BJ (cell line): ENCODE measurements around the gene SPATA2L. TPM values are rescaled to one million over a fixed set of nuclear protein-coding genes. Genes with fewer than 3 reads are reported as not detected.

ENCODE experiments used
- CTCF ChIA-PET: fragments of 350-600 bp; formaldehyde crosslinking; extraction: SDS; loops from one replicate; lab custom pipeline; 2021; ENCODE audit warnings: antibody characterized with exemption, inconsistent platforms; lab: Yijun Ruan, JAX
- POLR2A ChIA-PET: fragments of 300-600 bp; sonication (Branson Sonifier 250); formaldehyde crosslinking; extraction: SDS; loops from one replicate; lab custom pipeline; 2021; ENCODE audit warnings: antibody characterized with exemption; lab: Charles Lee
- DNase-seq: peaks from one replicate; pipeline ENCODE4 v3.0.0-alpha.2; 2011; ENCODE audit warnings: low read depth
- H3K27me3 ChIP-seq: 2 replicates; pipeline ENCODE4 v1.6.0; 2011; ENCODE audit warnings: low read length; ENCODE audit not compliant: control insufficient read depth, insufficient read depth
- H3K36me3 ChIP-seq: 2 replicates; pipeline ENCODE4 v1.5.1; 2011; ENCODE audit warnings: low read length; ENCODE audit not compliant: control insufficient read depth, insufficient read depth
- H3K4me3 ChIP-seq: 2 replicates; pipeline ENCODE4 v1.5.1; 2011; ENCODE audit warnings: low read depth, mild to moderate bottlenecking, control low read depth, low read length
- polyA plus RNA-seq: library from polyadenylated mRNA; depleted of rRNA; stranded (reverse); fragments of >200 nt; gene quantifications from 2 replicates; pipeline ENCODE4 v1.2.3, GENCODE V29; 2011
- TF ChIP-seq, protein P1 (sequence below): IDR thresholded peaks from 2 replicates; pipeline ENCODE4 v1.5.1; 2011; ENCODE audit warnings: low read depth, mild to moderate bottlenecking, control low read depth, inconsistent platforms, low read length, moderate library complexity; ENCODE audit not compliant: insufficient read depth

The SPATA2L gene
- polyA plus RNA-seq, 1 experiment = 5.3 TPM

- CTCF ChIA-PET = interaction anchor here (0.7 to 4.7 kb wide), 14 partner anchors 9 to 203 kb away, joined by 3 to 34 read pairs (median 3); partner anchors contain the start of gene CDK10
- no peak for DNase-seq
- no peaks in the 10 kb centered on the region for H3K27me3 ChIP-seq
- TF ChIP-seq, protein P1, sequence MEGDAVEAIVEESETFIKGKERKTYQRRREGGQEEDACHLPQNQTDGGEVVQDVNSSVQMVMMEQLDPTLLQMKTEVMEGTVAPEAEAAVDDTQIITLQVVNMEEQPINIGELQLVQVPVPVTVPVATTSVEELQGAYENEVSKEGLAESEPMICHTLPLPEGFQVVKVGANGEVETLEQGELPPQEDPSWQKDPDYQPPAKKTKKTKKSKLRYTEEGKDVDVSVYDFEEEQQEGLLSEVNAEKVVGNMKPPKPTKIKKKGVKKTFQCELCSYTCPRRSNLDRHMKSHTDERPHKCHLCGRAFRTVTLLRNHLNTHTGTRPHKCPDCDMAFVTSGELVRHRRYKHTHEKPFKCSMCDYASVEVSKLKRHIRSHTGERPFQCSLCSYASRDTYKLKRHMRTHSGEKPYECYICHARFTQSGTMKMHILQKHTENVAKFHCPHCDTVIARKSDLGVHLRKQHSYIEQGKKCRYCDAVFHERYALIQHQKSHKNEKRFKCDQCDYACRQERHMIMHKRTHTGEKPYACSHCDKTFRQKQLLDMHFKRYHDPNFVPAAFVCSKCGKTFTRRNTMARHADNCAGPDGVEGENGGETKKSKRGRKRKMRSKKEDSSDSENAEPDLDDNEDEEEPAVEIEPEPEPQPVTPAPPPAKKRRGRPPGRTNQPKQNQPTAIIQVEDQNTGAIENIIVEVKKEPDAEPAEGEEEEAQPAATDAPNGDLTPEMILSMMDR = no peak
- POLR2A ChIA-PET = no interaction called here
- no peak overlapping the region for H3K4me3 ChIP-seq
- H3K36me3 ChIP-seq = peaks cover 3% of the 10 kb centered on the region; the same call in 1 of the 2 replicates
Measured at GRCh38 chr16:89706518-89707260, 5.2 kb upstream of the SPATA2L start.

- ChIA-PET CTCF (interaction anchor here (0.5 to 4.7 kb wide), 10 partner anchors 11 to 205 kb away, joined by 3 to 34 read pairs (median 4); partner anchors contain the start of genes TCF25 and VPS9D1), POLR2A (no interaction called here)
- TF ChIP-seq, protein P1 = no peak
- H3K27me3 ChIP-seq = no peaks in the 10 kb centered on the region
- DNase-seq = no peak
- H3K4me3 ChIP-seq = no peak overlapping the region
- peaks cover 3% of the 10 kb centered on the region; the same call in 1 of the 2 replicates for H3K36me3 ChIP-seq
Measured at GRCh38 chr16:89705006-89705405, 3.5 kb upstream of the SPATA2L start.

DNA sequence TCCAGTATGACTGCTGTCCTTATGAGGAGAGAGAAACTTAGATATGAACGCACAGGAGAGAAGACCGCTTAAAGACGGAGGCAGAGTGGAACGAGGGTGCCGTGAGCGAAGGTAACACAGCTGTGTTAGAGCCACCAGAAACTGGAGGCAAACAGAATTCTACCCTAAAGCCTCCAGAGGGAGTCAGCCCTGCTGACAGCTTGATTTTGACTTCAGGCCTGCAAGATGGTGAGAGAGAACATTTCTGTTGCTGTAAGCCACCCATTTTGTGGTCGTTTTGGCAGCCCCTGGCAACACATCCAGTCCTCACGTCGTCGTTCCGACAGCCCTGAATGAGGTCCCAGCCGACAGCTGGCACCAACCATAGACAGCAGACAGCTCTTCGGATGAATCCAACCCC lies 2.8 kb upstream of the SPATA2L start:
- TF ChIP-seq, protein P1 = no peak
- Histone ChIP-seq H3K4me3 (no peak overlapping the region), H3K27me3 (no peaks in the 10 kb centered on the region), H3K36me3 (peaks cover 2% of the 10 kb centered on the region; the same call in 1 of the 2 replicates)
- CTCF ChIA-PET = interaction anchor here (0.5 to 4.7 kb wide), 6 partner anchors 12 to 162 kb away, joined by 3 to 34 read pairs (median 4); partner anchors contain the start of gene VPS9D1
- POLR2A ChIA-PET = no interaction called here
- no peak for DNase-seq

GRCh38 chr16:89700649-89701424 lies 668 bp downstream of the SPATA2L start:
- DNase-seq = no peak
- Histone ChIP-seq H3K36me3 (peaks cover 11% of the 10 kb centered on the region), H3K27me3 (no peaks in the 10 kb centered on the region), H3K4me3 (peak overlapping the region; percentile 95)
- CTCF ChIA-PET = interaction anchor here (0.7 to 5.9 kb wide), 26 partner anchors 10 to 221 kb away, joined by 3 to 74 read pairs (median 4); partner anchors contain the start of genes CDK10, CPNE7, TCF25 and VPS9D1
- TF ChIP-seq, protein P1 = peak; percentile 16; the same call in 1 of the 2 replicates
- POLR2A ChIA-PET = no interaction called here
